GM12878 (cell line): ENCODE results near the gene SARDH.

Experiments
- ETV6 ChIP-seq, 2 experiments: fragments of 450-650 bp in 1 of 2; IDR thresholded peaks in 1 of 2; conservative IDR thresholded peaks in 1 of 2; 2 replicates each; pipeline ENCODE4 v1.6.1; 2014; ENCODE audit warnings: antibody characterized with exemption in 1 of 2, borderline replicate concordance in 1 of 2, low read depth in 1 of 2, mild to moderate bottlenecking in 1 of 2, moderate library complexity in 1 of 2
- POLR2A ChIP-seq: IDR thresholded peaks from 2 replicates; pipeline ENCODE4 v1.6.1; 2011; ENCODE audit warnings: low read depth, mild to moderate bottlenecking, low read length
- RFX5 ChIP-seq: IDR thresholded peaks from 2 replicates; pipeline ENCODE4 v1.6.1; 2011; ENCODE audit warnings: low read depth, low read length, improper control_type of control experiment
- SMC3 ChIP-seq: IDR thresholded peaks from 2 replicates; pipeline ENCODE4 v1.6.1; 2011; ENCODE audit warnings: low read length, improper control_type of control experiment, borderline replicate concordance
- TF ChIP-seq, protein P1 (sequence below), 3 experiments: IDR thresholded peaks in 2 of 3; conservative IDR thresholded peaks in 1 of 3; 2 replicates each; pipeline ENCODE4 v1.5.1; 2011; ENCODE audit warnings: low read depth in 3 of 3, low read length in 3 of 3, mild to moderate bottlenecking in 3 of 3, control low read depth in 2 of 3, moderate library complexity in 2 of 3, inconsistent platforms in 1 of 3, mixed read lengths in 1 of 3; ENCODE audit not compliant: control insufficient read depth in 2 of 3, insufficient read depth in 1 of 3; ENCODE audit errors: extremely low read depth in 1 of 3
- TF ChIP-seq, protein P2 (sequence below): fragments of 450-650 bp; formaldehyde crosslinking; IDR thresholded peaks from 2 replicates; pipeline ENCODE4 v1.5.0; 2022; ENCODE audit warnings: mild to moderate bottlenecking, missing genetic modification characterization

DNA sequence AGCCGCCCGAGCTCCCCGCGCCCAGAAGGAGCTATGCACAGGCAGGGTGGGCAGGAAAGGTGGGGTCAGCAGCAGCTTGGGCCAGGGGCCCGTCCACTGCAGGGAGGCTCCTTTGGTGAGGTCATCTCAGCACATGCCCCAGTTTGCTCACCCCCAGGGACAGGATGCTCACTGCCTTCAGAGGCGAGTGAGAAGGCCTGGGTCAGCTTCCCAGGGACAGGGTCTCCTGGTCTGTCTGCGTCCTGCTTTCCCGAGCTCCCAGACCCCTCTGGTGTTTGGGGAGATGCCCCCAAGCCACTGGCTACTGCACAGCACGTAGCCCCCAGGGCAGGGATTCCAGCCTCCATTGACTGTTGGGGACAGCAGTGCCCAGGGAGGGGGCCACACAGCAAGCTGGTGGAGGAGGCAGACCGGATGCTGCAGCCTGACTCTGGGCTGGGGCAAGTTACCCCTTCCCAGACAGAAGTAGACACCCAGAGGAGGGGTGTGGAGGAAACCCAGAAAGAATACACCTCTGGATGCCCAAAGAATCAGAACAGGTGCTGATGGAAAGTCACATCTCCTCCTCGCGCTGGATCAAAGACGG lies 581 bp upstream of the SARDH start:
- TF ChIP-seq, protein P1, sequence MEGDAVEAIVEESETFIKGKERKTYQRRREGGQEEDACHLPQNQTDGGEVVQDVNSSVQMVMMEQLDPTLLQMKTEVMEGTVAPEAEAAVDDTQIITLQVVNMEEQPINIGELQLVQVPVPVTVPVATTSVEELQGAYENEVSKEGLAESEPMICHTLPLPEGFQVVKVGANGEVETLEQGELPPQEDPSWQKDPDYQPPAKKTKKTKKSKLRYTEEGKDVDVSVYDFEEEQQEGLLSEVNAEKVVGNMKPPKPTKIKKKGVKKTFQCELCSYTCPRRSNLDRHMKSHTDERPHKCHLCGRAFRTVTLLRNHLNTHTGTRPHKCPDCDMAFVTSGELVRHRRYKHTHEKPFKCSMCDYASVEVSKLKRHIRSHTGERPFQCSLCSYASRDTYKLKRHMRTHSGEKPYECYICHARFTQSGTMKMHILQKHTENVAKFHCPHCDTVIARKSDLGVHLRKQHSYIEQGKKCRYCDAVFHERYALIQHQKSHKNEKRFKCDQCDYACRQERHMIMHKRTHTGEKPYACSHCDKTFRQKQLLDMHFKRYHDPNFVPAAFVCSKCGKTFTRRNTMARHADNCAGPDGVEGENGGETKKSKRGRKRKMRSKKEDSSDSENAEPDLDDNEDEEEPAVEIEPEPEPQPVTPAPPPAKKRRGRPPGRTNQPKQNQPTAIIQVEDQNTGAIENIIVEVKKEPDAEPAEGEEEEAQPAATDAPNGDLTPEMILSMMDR (IDR thresholded peaks at IDR 0.05 in 2 of 3, conservative IDR thresholded peaks at IDR 0.05 in 1 of 3; ENCODE audit: control insufficient read depth in 2 of 3, extremely low read depth in 1 of 3, insufficient read depth in 1 of 3, low read depth in 3 of 3, low read length in 3 of 3): no peak
- TF ChIP-seq ETV6 (conservative IDR thresholded peaks at IDR 0.05 in 1 of 2, IDR thresholded peaks at IDR 0.05 in 1 of 2; ENCODE audit: borderline replicate concordance in 1 of 2, low read depth in 1 of 2) (no peak), RFX5 (no peak), SMC3 (no peak), POLR2A (no peak)
- TF ChIP-seq, protein P2, sequence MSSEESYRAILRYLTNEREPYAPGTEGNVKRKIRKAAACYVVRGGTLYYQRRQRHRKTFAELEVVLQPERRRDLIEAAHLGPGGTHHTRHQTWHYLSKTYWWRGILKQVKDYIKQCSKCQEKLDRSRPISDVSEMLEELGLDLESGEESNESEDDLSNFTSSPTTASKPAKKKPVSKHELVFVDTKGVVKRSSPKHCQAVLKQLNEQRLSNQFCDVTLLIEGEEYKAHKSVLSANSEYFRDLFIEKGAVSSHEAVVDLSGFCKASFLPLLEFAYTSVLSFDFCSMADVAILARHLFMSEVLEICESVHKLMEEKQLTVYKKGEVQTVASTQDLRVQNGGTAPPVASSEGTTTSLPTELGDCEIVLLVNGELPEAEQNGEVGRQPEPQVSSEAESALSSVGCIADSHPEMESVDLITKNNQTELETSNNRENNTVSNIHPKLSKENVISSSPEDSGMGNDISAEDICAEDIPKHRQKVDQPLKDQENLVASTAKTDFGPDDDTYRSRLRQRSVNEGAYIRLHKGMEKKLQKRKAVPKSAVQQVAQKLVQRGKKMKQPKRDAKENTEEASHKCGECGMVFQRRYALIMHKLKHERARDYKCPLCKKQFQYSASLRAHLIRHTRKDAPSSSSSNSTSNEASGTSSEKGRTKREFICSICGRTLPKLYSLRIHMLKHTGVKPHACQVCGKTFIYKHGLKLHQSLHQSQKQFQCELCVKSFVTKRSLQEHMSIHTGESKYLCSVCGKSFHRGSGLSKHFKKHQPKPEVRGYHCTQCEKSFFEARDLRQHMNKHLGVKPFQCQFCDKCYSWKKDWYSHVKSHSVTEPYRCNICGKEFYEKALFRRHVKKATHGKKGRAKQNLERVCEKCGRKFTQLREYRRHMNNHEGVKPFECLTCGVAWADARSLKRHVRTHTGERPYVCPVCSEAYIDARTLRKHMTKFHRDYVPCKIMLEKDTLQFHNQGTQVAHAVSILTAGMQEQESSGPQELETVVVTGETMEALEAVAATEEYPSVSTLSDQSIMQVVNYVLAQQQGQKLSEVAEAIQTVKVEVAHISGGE (CRISPR knock-in tag): no peak
